ENCODE data around the gene CSTPP1.

The CSTPP1 gene

DNA sequence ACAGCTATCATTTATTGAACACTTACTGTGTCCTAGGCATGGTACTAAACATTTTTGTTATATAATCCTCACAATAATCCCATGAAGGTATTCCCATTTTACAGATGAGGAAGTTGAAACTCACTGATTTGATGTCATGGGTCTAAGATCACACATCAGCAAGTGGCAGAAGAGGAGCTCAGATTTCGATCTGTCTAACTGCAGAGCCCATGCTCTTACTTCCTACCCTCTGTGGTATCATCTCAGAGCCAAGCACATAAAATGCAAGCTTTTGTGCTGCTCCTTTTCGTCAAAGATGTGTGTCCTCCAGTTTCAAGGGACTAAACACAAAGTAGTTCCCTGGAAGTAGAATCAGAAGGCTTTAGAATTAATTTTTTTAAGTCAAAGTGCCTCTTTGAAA, 169.0 kb downstream of the CSTPP1 start:
- TF ChIP-seq, protein P1, sequence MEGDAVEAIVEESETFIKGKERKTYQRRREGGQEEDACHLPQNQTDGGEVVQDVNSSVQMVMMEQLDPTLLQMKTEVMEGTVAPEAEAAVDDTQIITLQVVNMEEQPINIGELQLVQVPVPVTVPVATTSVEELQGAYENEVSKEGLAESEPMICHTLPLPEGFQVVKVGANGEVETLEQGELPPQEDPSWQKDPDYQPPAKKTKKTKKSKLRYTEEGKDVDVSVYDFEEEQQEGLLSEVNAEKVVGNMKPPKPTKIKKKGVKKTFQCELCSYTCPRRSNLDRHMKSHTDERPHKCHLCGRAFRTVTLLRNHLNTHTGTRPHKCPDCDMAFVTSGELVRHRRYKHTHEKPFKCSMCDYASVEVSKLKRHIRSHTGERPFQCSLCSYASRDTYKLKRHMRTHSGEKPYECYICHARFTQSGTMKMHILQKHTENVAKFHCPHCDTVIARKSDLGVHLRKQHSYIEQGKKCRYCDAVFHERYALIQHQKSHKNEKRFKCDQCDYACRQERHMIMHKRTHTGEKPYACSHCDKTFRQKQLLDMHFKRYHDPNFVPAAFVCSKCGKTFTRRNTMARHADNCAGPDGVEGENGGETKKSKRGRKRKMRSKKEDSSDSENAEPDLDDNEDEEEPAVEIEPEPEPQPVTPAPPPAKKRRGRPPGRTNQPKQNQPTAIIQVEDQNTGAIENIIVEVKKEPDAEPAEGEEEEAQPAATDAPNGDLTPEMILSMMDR (IDR thresholded peaks at IDR 0.05; ENCODE audit: extremely low read depth, insufficient read depth, missing control alignments), result no peak
- in situ Hi-C loops (cut with MboI; ENCODE audit: low pct_unique_long_range_greater_than_20kb, low sequenced_read_pairs, unreplicated experiment), result no loop called here
- DNase-seq (ENCODE audit: low spot score), result no peak

DNA sequence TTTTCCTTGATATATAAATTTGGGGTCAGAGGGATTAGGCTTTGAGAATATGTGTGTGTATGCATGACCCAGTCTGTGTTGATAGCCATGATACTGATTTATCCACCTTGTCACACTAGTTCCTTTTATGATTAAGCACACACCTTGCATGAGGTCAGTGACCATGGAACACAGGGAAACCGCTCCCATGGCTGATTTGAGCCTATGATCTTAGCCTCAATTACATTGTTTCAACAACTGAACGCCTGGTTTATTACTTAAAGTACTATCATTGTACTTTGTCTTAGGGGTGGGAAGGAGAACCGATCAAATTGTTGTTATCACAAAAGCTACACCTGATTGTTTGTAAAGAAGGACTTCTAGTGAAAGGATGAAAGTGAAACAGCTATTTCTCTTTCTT, 169.4 kb downstream of the CSTPP1 start:
- no peak for DNase-seq (ENCODE audit: low spot score)
- TF ChIP-seq, protein P1 (IDR thresholded peaks at IDR 0.05; ENCODE audit: extremely low read depth, insufficient read depth, missing control alignments), result no peak
- in situ Hi-C loops (cut with MboI; ENCODE audit: low pct_unique_long_range_greater_than_20kb, low sequenced_read_pairs, unreplicated experiment), result no loop called here

DNA sequence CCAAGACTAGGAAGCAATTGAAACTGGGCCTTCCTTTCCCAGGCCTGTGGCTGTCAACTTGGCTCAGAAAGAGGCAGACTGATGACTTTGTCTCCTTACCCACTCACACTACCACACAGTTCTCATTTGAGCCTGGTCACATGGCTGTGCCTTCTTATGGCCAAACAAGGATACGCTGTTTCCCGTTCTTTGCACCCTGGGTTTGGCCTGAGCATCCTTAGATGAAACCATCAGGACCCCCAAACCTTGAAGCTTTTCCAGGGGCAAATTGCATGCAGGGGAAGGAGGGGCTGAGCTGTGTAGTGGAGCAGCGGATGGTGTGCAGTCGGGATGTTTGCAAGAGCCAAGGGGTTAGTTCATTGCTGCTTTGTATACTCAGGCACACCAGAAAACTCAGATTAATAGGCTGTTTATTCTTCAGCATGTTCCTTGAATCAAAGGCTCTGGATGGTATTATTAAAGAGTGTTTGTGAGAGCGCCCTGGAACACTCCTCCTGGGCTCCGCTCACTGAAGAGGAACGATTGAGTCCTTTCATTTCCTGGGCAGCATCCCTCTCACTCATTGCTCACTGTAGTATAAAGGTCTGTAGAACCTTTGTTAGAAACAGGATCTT, 170.3 kb downstream of the CSTPP1 start:
- no peak for DNase-seq (ENCODE audit: low spot score)
- in situ Hi-C loops (cut with MboI; ENCODE audit: low pct_unique_long_range_greater_than_20kb, low sequenced_read_pairs, unreplicated experiment), result no loop called here
- TF ChIP-seq, protein P1 (IDR thresholded peaks at IDR 0.05; ENCODE audit: extremely low read depth, insufficient read depth, missing control alignments), result no peak

DNA sequence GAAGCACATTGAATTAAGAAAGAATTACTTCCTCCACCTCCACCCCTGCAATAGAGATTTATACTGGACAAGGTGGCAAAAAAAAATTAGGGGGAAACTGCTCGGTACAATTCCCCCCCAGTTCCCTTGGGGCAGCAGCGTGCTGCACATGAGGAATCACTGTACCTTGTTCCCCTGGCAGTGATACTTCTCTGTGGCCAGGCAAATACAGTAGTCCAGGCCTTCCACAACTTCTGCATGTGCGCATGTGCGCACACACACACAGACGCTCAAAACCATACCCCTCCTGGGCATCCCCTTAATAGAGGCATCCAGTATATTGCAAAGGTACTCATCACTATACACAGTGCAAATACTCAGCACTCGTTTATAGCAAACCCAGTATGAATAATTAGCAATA, 171.2 kb downstream of the CSTPP1 start:
- in situ Hi-C loops (cut with MboI; ENCODE audit: low pct_unique_long_range_greater_than_20kb, low sequenced_read_pairs, unreplicated experiment), result no loop called here
- TF ChIP-seq, protein P1 (IDR thresholded peaks at IDR 0.05; ENCODE audit: extremely low read depth, insufficient read depth, missing control alignments), result no peak
- DNase-seq (ENCODE audit: low spot score), result no peak

DNA sequence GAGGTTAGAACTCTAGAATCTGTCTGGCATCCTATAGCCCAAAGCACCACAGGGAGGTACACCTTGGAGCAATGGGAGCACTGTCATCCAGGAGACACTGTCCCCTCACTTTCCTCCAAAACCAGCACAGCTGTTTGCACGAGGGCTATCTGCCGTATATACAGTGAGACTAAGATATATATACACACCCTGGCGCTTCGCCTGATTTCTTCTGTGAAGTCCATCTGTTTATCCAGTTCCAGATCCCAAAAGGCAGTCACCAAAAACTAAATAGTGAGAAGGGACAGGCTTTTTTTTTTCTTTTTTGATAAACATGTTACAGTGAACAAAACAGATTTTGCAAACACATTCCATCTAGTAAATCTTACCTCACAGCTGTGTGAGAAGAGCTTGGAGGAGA, 171.7 kb downstream of the CSTPP1 start:
- TF ChIP-seq, protein P1 (IDR thresholded peaks at IDR 0.05; ENCODE audit: extremely low read depth, insufficient read depth, missing control alignments), result no peak
- no peak for DNase-seq (ENCODE audit: low spot score)
- in situ Hi-C loops (cut with MboI; ENCODE audit: low pct_unique_long_range_greater_than_20kb, low sequenced_read_pairs, unreplicated experiment), result no loop called here

DNA sequence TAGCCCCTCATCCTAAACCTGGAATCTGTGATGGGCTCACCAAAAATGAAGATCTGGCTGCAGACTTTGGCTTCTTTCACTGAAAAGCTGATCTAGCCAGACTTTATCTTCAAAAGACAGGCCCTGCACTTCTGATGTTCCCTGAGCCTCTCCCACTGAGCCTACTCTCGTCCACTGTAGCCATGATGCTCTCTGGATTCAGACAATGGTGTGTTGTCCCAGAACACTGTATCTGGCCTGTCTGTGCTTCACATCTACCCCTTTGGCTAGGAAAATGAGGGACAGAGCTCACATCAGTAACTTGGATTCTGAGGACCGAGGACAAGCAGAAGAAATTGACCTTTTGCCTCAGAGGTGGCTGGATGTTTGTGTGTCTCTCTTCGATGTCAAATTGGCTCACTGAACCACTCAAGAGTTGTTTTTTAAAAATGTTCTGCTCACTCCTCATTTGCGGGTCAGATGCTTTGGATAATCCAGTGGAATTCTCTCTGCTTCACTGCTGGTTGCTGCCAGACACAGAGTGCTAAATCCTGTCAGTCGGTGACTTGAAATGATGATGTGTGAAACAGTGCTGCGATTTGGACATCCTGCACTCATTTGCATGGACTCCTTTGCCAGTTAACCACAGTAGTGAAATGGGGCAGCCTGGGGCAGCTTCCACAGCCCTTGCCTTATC, 172.6 kb downstream of the CSTPP1 start:
- in situ Hi-C loops (cut with MboI; ENCODE audit: low pct_unique_long_range_greater_than_20kb, low sequenced_read_pairs, unreplicated experiment), result no loop called here
- DNase-seq (ENCODE audit: low spot score), result no peak
- TF ChIP-seq, protein P1 (IDR thresholded peaks at IDR 0.05; ENCODE audit: extremely low read depth, insufficient read depth, missing control alignments), result no peak

Data from GM13977 (cell line).